H1 (cell line): ENCODE data around the gene EMID1. TPM values are rescaled to one million over a fixed set of nuclear protein-coding genes. Genes with fewer than 3 reads are reported as not detected.

Source experiments
- CTCF ChIA-PET: fragments of 300-600 bp; sonication (Branson Sonifier 250); formaldehyde crosslinking; loops from one replicate; lab custom pipeline; 2021; ENCODE audit not compliant: partially characterized antibody; lab: Charles Lee
- POLR2A ChIA-PET: fragments of 300-600 bp; sonication (Branson Sonifier 250); formaldehyde crosslinking; loops from one replicate; lab custom pipeline; 2021; ENCODE audit warnings: inconsistent platforms; ENCODE audit not compliant: partially characterized antibody; lab: Charles Lee
- DNase-seq, 2 experiments: peaks; one replicate each; pipeline versions ENCODE4 v3.0.0 to v3.0.0-alpha.2; 2010 to 2022; ENCODE audit warnings: low spot score in 2 of 2, low read depth in 1 of 2, mixed read lengths in 1 of 2
- FAIRE-seq: peaks from 2 replicates; lab custom pipeline; 2011; peaks lifted over from hg19 to GRCh38; lab: Jason Lieb, UNC
- H2AFZ ChIP-seq: 2 replicates; pipeline ENCODE4 v1.8.1; 2012; ENCODE audit warnings: low read length, inconsistent platforms
- H2AK5ac ChIP-seq: 2 replicates; pipeline ENCODE4 v1.6.1; 2013; ENCODE audit warnings: low read depth, low read length
- H2BK120ac ChIP-seq: replicated peaks from 2 replicates; pipeline ENCODE3; 2013; ENCODE audit warnings: low read depth, low read length, inconsistent platforms
- H2BK12ac ChIP-seq: 2 replicates; pipeline ENCODE4 v1.6.1; 2013; ENCODE audit warnings: low read depth, low read length
- H2BK15ac ChIP-seq: 2 replicates; pipeline ENCODE4 v1.6.1; 2013; ENCODE audit warnings: low read length
- H2BK20ac ChIP-seq: 2 replicates; pipeline ENCODE4 v1.6.1; 2013; ENCODE audit warnings: low read length
- H2BK5ac ChIP-seq: 2 replicates; pipeline ENCODE4 v1.6.1; 2013; ENCODE audit warnings: low read depth, low read length
- H3K14ac ChIP-seq: 2 replicates; pipeline ENCODE4 v1.6.1; 2013; ENCODE audit warnings: inconsistent platforms; ENCODE audit not compliant: insufficient read length
- H3K18ac ChIP-seq: 2 replicates; pipeline ENCODE4 v1.6.1; 2013; ENCODE audit warnings: low read length; ENCODE audit errors: extremely low read depth
- H3K23ac ChIP-seq: 2 replicates; pipeline ENCODE4 v1.6.1; 2013; ENCODE audit warnings: inconsistent platforms; ENCODE audit not compliant: insufficient read length
- H3K23me2 ChIP-seq: 2 replicates; pipeline ENCODE4 v1.6.1; 2013; ENCODE audit warnings: low read depth, low read length
- H3K27ac ChIP-seq: 2 replicates; pipeline ENCODE4 v1.6.1; 2011; ENCODE audit warnings: low read depth, low read length, inconsistent platforms
- H3K27me3 ChIP-seq, 4 experiments: replicated peaks in 1 of 4; 1 replicate in 1 of 4; 2 replicates in 3 of 4; pipeline versions ENCODE4 v1.6.1 to v1.8.1; 2011 to 2013; ENCODE audit warnings: low read length in 3 of 4, mild to moderate bottlenecking in 3 of 4, inconsistent platforms in 2 of 4, mixed read lengths in 2 of 4, moderate library complexity in 1 of 4; ENCODE audit not compliant: control insufficient read depth in 3 of 4, insufficient read depth in 3 of 4; ENCODE audit errors: extremely low read depth in 1 of 4
- H3K36me3 ChIP-seq, 4 experiments: 2 replicates each; pipeline versions ENCODE4 v1.6.1 to v1.8.1; 2011 to 2013; ENCODE audit warnings: mild to moderate bottlenecking in 4 of 4, low read length in 3 of 4, moderate library complexity in 2 of 4, control low read depth in 1 of 4, inconsistent platforms in 1 of 4; ENCODE audit not compliant: insufficient read depth in 4 of 4, control insufficient read depth in 2 of 4
- H3K4ac ChIP-seq: replicated peaks from 2 replicates; pipeline ENCODE3; 2013; ENCODE audit warnings: low read length, low read depth, mixed read lengths, inconsistent platforms; ENCODE audit not compliant: insufficient read length
- H3K4me1 ChIP-seq, 4 experiments: replicated peaks in 1 of 4; 1 replicate in 1 of 4; 2 replicates in 3 of 4; pipeline versions ENCODE4 v1.6.1 to v1.8.1; 2011 to 2013; ENCODE audit warnings: low read length in 3 of 4, inconsistent platforms in 2 of 4, mixed read lengths in 1 of 4; ENCODE audit not compliant: insufficient read depth in 4 of 4, control insufficient read depth in 3 of 4
- H3K4me2 ChIP-seq, 2 experiments: 2 replicates each; pipeline versions ENCODE4 v1.6.1 to v1.8.1; 2011 to 2013; ENCODE audit warnings: low read depth in 2 of 2, low read length in 2 of 2, control low read depth in 1 of 2, inconsistent platforms in 1 of 2, mild to moderate bottlenecking in 1 of 2; ENCODE audit not compliant: insufficient read depth in 1 of 2
- H3K4me3 ChIP-seq, 4 experiments: fragments of 200-600, 300-600 bp in 1 of 4; sonication (generic), shearing (Covaris generic), sonication (Bioruptor Twin) in 1 of 4; 2 replicates each; pipeline versions ENCODE4 v1.5.1 to v1.8.1; 2011 to 2016; ENCODE audit warnings: low read length in 4 of 4, low read depth in 3 of 4, control low read depth in 2 of 4, inconsistent platforms in 2 of 4, mild to moderate bottlenecking in 2 of 4, mixed read lengths in 1 of 4, moderate library complexity in 1 of 4; ENCODE audit not compliant: insufficient read depth in 2 of 4; ENCODE audit errors: extremely low read depth in 1 of 4
- H3K56ac ChIP-seq: replicated peaks from 2 replicates; pipeline ENCODE3; 2013; ENCODE audit warnings: low read depth, mild to moderate bottlenecking, mixed read lengths, low read length, inconsistent platforms; ENCODE audit not compliant: insufficient read length
- H3K79me1 ChIP-seq: 2 replicates; pipeline ENCODE4 v1.6.1; 2013; ENCODE audit warnings: low read depth, low read length, control low read depth
- H3K79me2 ChIP-seq, 2 experiments: 2 replicates each; pipeline versions ENCODE4 v1.6.1 to v1.8.1; 2012 to 2013; ENCODE audit warnings: low read length in 2 of 2, mild to moderate bottlenecking in 2 of 2, inconsistent platforms in 1 of 2; ENCODE audit not compliant: insufficient read depth in 2 of 2, control insufficient read depth in 1 of 2
- H3K9ac ChIP-seq, 4 experiments: replicated peaks in 1 of 4; 1 replicate in 1 of 4; 2 replicates in 3 of 4; pipeline versions ENCODE4 v1.6.1 to v1.8.1; 2011 to 2013; ENCODE audit warnings: low read depth in 3 of 4, low read length in 3 of 4, control low read depth in 2 of 4, mild to moderate bottlenecking in 2 of 4, moderate library complexity in 2 of 4, inconsistent platforms in 1 of 4; ENCODE audit errors: extremely low read depth in 1 of 4
- H3K9me3 ChIP-seq, 2 experiments: 2 replicates each; pipeline versions ENCODE4 v1.6.1 to v1.8.1; 2012 to 2013; ENCODE audit warnings: mild to moderate bottlenecking in 2 of 2, moderate library complexity in 2 of 2, control low read depth in 1 of 2, inconsistent platforms in 1 of 2, low read depth in 1 of 2, low read length in 1 of 2, mixed read lengths in 1 of 2; ENCODE audit not compliant: insufficient read depth in 2 of 2
- H4K20me1 ChIP-seq, 2 experiments: replicated peaks in 1 of 2; 2 replicates each; pipeline versions ENCODE3 to v1.8.1; 2011 to 2013; ENCODE audit warnings: inconsistent platforms in 2 of 2, low read length in 2 of 2, mild to moderate bottlenecking in 1 of 2; ENCODE audit not compliant: insufficient read depth in 2 of 2, control insufficient read depth in 1 of 2
- H4K5ac ChIP-seq: 2 replicates; pipeline ENCODE4 v1.6.1; 2013; ENCODE audit warnings: low read length, low read depth, mixed read lengths, inconsistent platforms; ENCODE audit not compliant: insufficient read length
- H4K8ac ChIP-seq: 2 replicates; pipeline ENCODE4 v1.8.0; 2013; ENCODE audit warnings: mild to moderate bottlenecking, moderate library complexity, low read length, inconsistent platforms; ENCODE audit not compliant: insufficient read depth; ENCODE audit errors: extremely low read depth
- H4K91ac ChIP-seq: replicated peaks from 2 replicates; pipeline ENCODE3; 2013; ENCODE audit warnings: low read length, mixed read lengths, inconsistent platforms; ENCODE audit not compliant: insufficient read length
- KDM1A ChIP-seq: fragments of 200-600, 300-600 bp; sonication (generic); IDR thresholded peaks from 2 replicates; pipeline ENCODE4 v1.7.1; 2016; ENCODE audit warnings: mild to moderate bottlenecking, low read length, borderline replicate concordance
- NRF1 ChIP-seq: IDR thresholded peaks from 2 replicates; pipeline ENCODE4 v1.6.1; 2011; ENCODE audit warnings: mild to moderate bottlenecking, low read depth, low read length, improper control_type of control experiment
- RBBP5 ChIP-seq: IDR thresholded peaks from 2 replicates; pipeline ENCODE4 v1.7.1; 2012; ENCODE audit warnings: low read depth, mild to moderate bottlenecking, inconsistent platforms, low read length, moderate library complexity, borderline replicate concordance
- polyA plus RNA-seq, 7 experiments: library from polyadenylated mRNA; depleted of rRNA in 3 of 7; stranded (reverse) in 5 of 7; unstranded in 2 of 7; fragments of >200 nt in 5 of 7; fragments of 200-250 nt in 2 of 7; gene quantifications; 1 replicate in 5 of 7; 2 replicates in 1 of 7; 4 replicates in 1 of 7; pipeline versions ENCODE4 v1.2.1 to v1.2.3, GENCODE V29; 2011 to 2013; ENCODE audit warnings: missing spikeins in 2 of 7, mixed read lengths in 2 of 7
- total RNA-seq: library from RNA; stranded (reverse); fragmentation: NEBNext Ultra II Directional; extraction: Animal tissue kit (Norgen Biotek cat#: 25700); gene quantifications from 2 replicates; pipeline ENCODE4 v1.2.1, GENCODE V29; 2021

Gene EMID1
- total and polyA plus RNA-seq, 2 of the 8 experiments (the other 6 are each of a cell fraction or from before 2014, with no cell fraction given), result 3.9 to 7.4 TPM

DNA sequence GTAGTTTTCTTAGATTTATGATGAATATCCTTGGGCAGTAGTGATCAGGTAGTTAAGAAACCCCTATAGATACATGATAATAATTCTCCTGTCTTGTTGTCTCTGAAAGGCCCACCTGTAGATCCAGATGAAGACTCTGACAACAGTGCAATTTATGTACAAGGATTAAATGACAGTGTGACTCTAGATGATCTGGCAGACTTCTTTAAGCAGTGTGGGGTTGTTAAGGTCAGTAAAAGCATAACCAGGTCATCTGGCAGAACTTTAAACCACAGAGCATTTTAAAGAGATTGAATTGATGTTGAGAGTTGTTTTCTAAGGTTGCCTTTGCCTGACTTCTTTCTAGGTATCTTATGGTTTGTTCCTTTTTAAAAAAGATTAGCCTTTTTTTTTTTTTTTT lies 86.7 kb downstream of the EMID1 start:
- H3K23me2 ChIP-seq, result no peaks in the 10 kb centered on the region
- peaks cover 13 to 20% of the 10 kb centered on the region in 2 experiments for H4K20me1 ChIP-seq
- no peak overlapping the region for H2BK15ac ChIP-seq
- TF ChIP-seq KDM1A (no peak), NRF1 (no peak), RBBP5 (no peak)

More for the DNA sequence above, 86.7 kb downstream of the EMID1 start:
- H3K4ac ChIP-seq, result no peak overlapping the region
- no peaks in the 10 kb centered on the region for H3K4me1 ChIP-seq
- FAIRE-seq (no peak), DNase-seq (no peak)
- no peak overlapping the region for H3K4me2 ChIP-seq
- H3K27ac ChIP-seq, result no peak overlapping the region
- H3K9ac ChIP-seq, result no peak overlapping the region
- no peak overlapping the region for H4K91ac ChIP-seq
- no peak overlapping the region for H2BK120ac ChIP-seq
- no peak overlapping the region for H3K23ac ChIP-seq
- H4K5ac ChIP-seq, result no peak overlapping the region
- no peak overlapping the region for H2AK5ac ChIP-seq
- CTCF ChIA-PET, result interaction anchor here (0.5 to 1.7 kb wide), 2 partner anchors 11 to 214 kb away, joined by 4 to 10 read pairs; no protein-coding TSS in a partner anchor
- H3K36me3 ChIP-seq, result peaks cover 46 to 97% (median 83%) of the 10 kb centered on the region in 4 experiments
- H3K9me3 ChIP-seq, result no peaks in the 10 kb centered on the region
- H3K14ac ChIP-seq, result no peak overlapping the region
- H3K56ac ChIP-seq, result no peak overlapping the region
- no peaks in the 10 kb centered on the region for H3K27me3 ChIP-seq
- H3K79me2 ChIP-seq, result peaks cover 2 to 41% of the 10 kb centered on the region in 2 experiments; a peak in 2 of 4 replicates
- no peak overlapping the region for H2BK5ac ChIP-seq
- no peak overlapping the region for H2BK12ac ChIP-seq
- peaks cover 2% of the 10 kb centered on the region for H3K79me1 ChIP-seq
- no peak overlapping the region for H2BK20ac ChIP-seq
- no peak overlapping the region for H3K18ac ChIP-seq
- no peak overlapping the region for H4K8ac ChIP-seq
- POLR2A ChIA-PET, result interaction anchor here (1.9 to 20.1 kb wide), 3 partner anchors 8 to 20 kb away, joined by 5 to 436 read pairs (median 66); partner anchors contain the start of genes EWSR1, GAS2L1 and RHBDD3
- no peak overlapping the region for H3K4me3 ChIP-seq
- H2AFZ ChIP-seq, result no peak overlapping the region
